Fibroblast of skin of scalp (primary cell): ENCODE measurements around the gene ODF2L. TPM values are rescaled to one million over a fixed set of nuclear protein-coding genes. Genes with fewer than 3 reads are reported as not detected.

Experiments
- DNase-seq: peaks from one replicate; pipeline ENCODE4 v3.0.0-alpha.2; 2013
- polyA plus RNA-seq, 2 experiments: library from polyadenylated mRNA; unstranded; fragments of 120-200 nt; gene quantifications; one replicate each; pipeline ENCODE4 v1.2.1, GENCODE V29; 2013; ENCODE audit not compliant: insufficient read length in 2 of 2

ODF2L gene
- 31.1 TPM for polyA plus RNA-seq (2013, experiment 1 of 2; ENCODE audit: insufficient read length)
- polyA plus RNA-seq (2013, experiment 2 of 2; ENCODE audit: insufficient read length): 27.8 TPM

GRCh38 chr1:86395751-86396497, at the start of gene ODF2L:
Gene ODF2L (minus strand): TSS chr1:86396323. CDS start chr1:86387027, 9,296 bp downstream.
- peak; percentile 84 for DNase-seq

- DNase-seq: peak; percentile 37
Measured at GRCh38 chr1:86445919-86446318, 49.8 kb upstream of the ODF2L start.

- DNase-seq: no peak
Measured at GRCh38 chr1:86441997-86442396, 45.9 kb upstream of the ODF2L start.

GRCh38 chr1:86441581-86441980, 45.5 kb upstream of the ODF2L start:
- no peak for DNase-seq

GRCh38 chr1:86436041-86436440, 39.9 kb upstream of the ODF2L start:
- DNase-seq: peak; percentile 56

- no peak for DNase-seq
Measured at GRCh38 chr1:86435327-86435726, 39.2 kb upstream of the ODF2L start.

- no peak for DNase-seq
Measured at GRCh38 chr1:86434059-86434458, 37.9 kb upstream of the ODF2L start.

GRCh38 chr1:86430376-86430775, 34.3 kb upstream of the ODF2L start:
- DNase-seq: no peak

- peak; percentile 95 for DNase-seq
Measured at GRCh38 chr1:86429835-86430234, 33.7 kb upstream of the ODF2L start.

- peak; percentile 11 for DNase-seq
Measured at GRCh38 chr1:86429122-86429725, 33.1 kb upstream of the ODF2L start.

- DNase-seq: no peak
Measured at GRCh38 chr1:86423873-86424272, 27.8 kb upstream of the ODF2L start, which contains the start of gene CLCA2. Gene CLCA2 (plus strand): TSS chr1:86424171. CDS start chr1:86424248, 77 bp downstream.

GRCh38 chr1:86423473-86423872, 27.4 kb upstream of the ODF2L start:
- no peak for DNase-seq

GRCh38 chr1:86421601-86422280, 25.6 kb upstream of the ODF2L start:
- DNase-seq: no peak

GRCh38 chr1:86419277-86419903, 23.3 kb upstream of the ODF2L start:
- peak; percentile 37 for DNase-seq

GRCh38 chr1:86416343-86416742, 20.2 kb upstream of the ODF2L start:
- no peak for DNase-seq

GRCh38 chr1:86410879-86411278, 14.8 kb upstream of the ODF2L start:
- no peak for DNase-seq

GRCh38 chr1:86409416-86410021, 13.4 kb upstream of the ODF2L start:
- peak; percentile 56 for DNase-seq

- no peak for DNase-seq
Measured at GRCh38 chr1:86396498-86396890, 371 bp upstream of the ODF2L start.

- peak; percentile 21 for DNase-seq
Measured at GRCh38 chr1:86394416-86394815, 1.7 kb downstream of the ODF2L start.

GRCh38 chr1:86389307-86389706, 6.8 kb downstream of the ODF2L start:
- DNase-seq: no peak

GRCh38 chr1:86388777-86389176, 7.3 kb downstream of the ODF2L start:
- DNase-seq: peak; percentile 23

- DNase-seq: peak; percentile 60
Measured at GRCh38 chr1:86387916-86388627, 8.1 kb downstream of the ODF2L start.
